SK-N-SH (cell line): ENCODE data around the gene KIFAP3.

Experiments used
- CHD2 ChIP-seq: fragments of 150-350 bp; IDR thresholded peaks from 2 replicates; pipeline ENCODE4 v1.6.1; 2018; ENCODE audit warnings: low read length; ENCODE audit not compliant: partially characterized antibody
- ELF1 ChIP-seq: IDR thresholded peaks from 2 replicates; pipeline ENCODE4 v1.4.0; 2012
- EP300 ChIP-seq, 2 experiments: IDR thresholded peaks; 2 replicates each; pipeline versions ENCODE4 v1.4.0 to v1.6.1; 2012; ENCODE audit warnings: borderline replicate concordance in 1 of 2, low read depth in 1 of 2, low read length in 1 of 2
- GABPA ChIP-seq: IDR thresholded peaks from 2 replicates; pipeline ENCODE4 v1.4.0; 2012; ENCODE audit warnings: low read depth, mild to moderate bottlenecking
- POLR2AphosphoS5 ChIP-seq: IDR thresholded peaks from 2 replicates; pipeline ENCODE4 v1.6.1; 2012; ENCODE audit warnings: low read depth, low read length
- RAD21 ChIP-seq: IDR thresholded peaks from 2 replicates; pipeline ENCODE4 v1.6.1; 2012; ENCODE audit warnings: mild to moderate bottlenecking, low read length
- RCOR1 ChIP-seq: fragments of 150-350 bp; IDR thresholded peaks from 2 replicates; pipeline ENCODE4 v1.6.1; 2017; ENCODE audit warnings: antibody characterized with exemption, low read length
- TAF1 ChIP-seq: IDR thresholded peaks from 2 replicates; pipeline ENCODE4 v1.6.1; 2012; ENCODE audit warnings: low read depth, mild to moderate bottlenecking, low read length, moderate library complexity, borderline replicate concordance
- TCF12 ChIP-seq: IDR thresholded peaks from 2 replicates; pipeline ENCODE4 v1.4.0; 2012
- TEAD4 ChIP-seq: IDR thresholded peaks from 2 replicates; pipeline ENCODE4 v1.4.0; 2012; ENCODE audit warnings: mild to moderate bottlenecking, borderline replicate concordance; ENCODE audit not compliant: insufficient read depth
- TF ChIP-seq, protein P1 (sequence below): fragments of 200-600 bp; sonication (generic); IDR thresholded peaks from 2 replicates; pipeline ENCODE4 v1.6.1; 2017; ENCODE audit warnings: antibody characterized with exemption, mild to moderate bottlenecking, moderate library complexity
- TF ChIP-seq, protein P2 (sequence below): fragments of 150-350 bp; IDR thresholded peaks from 2 replicates; pipeline ENCODE4 v1.6.1; 2017; ENCODE audit warnings: antibody characterized with exemption, low read length, low read depth, borderline replicate concordance
- TF ChIP-seq, protein P3 (sequence below): IDR thresholded peaks from 2 replicates; pipeline ENCODE4 v1.4.0; 2012; ENCODE audit warnings: low read depth, borderline replicate concordance

DNA sequence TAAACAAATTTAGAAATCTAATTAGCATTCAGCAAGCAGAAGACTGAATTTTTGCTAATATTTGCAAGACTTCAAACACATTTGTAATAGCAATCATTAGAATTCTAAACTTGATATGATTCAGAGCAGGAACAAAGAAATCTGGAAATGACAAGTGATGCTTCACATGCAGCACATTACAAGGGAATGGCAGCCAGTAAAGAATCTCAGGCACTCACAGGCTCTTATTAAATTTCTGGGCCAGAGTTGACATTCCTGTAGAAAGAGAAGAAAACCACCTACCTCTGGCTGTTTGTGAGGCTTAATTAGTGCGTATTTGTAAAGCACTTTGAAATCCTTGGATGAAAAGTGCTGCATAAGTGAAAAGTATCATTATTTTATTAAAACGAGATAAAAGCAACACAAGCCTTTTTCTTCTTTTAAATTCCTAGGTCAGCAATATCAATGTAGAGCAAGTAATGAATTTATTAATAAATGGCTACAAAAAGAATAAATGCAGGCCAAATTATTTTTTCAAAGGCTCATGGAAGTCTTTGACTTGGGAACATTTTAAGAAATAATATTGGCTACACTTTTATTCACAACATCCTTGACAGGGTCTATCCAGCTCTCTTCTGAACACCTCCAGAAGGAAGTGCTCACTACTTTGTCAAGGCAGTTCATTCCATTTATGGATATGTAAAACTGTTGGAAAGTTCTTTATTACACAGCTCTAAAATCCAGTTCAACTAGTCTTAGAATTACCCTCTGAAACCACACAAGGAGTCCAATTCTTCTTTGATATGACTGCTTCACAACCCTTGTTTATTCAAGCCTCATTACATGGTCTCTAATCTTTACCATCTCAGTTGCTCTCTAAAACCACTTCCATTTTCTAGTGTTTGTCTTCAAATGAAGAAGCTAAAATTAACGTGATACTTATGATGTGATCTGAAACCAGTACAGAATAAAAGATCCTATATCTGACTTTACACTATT, 148.7 kb downstream of the KIFAP3 start:
- TF ChIP-seq EP300 (IDR thresholded peaks at IDR 0.05; ENCODE audit: borderline replicate concordance in 1 of 2, low read depth in 1 of 2, low read length in 1 of 2) (peak in 1 of 2 experiments; percentile 33; a peak in 1 of 4 replicates), TAF1 (no peak), GABPA (no peak), RCOR1 (no peak), POLR2AphosphoS5 (no peak; the same call in 1 of the 2 replicates), RAD21 (no peak), CHD2 (no peak), TEAD4 (no peak), TCF12 (peak; percentile 76), ELF1 (no peak)
- TF ChIP-seq, protein P1, sequence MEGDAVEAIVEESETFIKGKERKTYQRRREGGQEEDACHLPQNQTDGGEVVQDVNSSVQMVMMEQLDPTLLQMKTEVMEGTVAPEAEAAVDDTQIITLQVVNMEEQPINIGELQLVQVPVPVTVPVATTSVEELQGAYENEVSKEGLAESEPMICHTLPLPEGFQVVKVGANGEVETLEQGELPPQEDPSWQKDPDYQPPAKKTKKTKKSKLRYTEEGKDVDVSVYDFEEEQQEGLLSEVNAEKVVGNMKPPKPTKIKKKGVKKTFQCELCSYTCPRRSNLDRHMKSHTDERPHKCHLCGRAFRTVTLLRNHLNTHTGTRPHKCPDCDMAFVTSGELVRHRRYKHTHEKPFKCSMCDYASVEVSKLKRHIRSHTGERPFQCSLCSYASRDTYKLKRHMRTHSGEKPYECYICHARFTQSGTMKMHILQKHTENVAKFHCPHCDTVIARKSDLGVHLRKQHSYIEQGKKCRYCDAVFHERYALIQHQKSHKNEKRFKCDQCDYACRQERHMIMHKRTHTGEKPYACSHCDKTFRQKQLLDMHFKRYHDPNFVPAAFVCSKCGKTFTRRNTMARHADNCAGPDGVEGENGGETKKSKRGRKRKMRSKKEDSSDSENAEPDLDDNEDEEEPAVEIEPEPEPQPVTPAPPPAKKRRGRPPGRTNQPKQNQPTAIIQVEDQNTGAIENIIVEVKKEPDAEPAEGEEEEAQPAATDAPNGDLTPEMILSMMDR: no peak
- TF ChIP-seq, protein P2, sequence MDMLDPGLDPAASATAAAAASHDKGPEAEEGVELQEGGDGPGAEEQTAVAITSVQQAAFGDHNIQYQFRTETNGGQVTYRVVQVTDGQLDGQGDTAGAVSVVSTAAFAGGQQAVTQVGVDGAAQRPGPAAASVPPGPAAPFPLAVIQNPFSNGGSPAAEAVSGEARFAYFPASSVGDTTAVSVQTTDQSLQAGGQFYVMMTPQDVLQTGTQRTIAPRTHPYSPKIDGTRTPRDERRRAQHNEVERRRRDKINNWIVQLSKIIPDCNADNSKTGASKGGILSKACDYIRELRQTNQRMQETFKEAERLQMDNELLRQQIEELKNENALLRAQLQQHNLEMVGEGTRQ: no peak
- TF ChIP-seq, protein P3, sequence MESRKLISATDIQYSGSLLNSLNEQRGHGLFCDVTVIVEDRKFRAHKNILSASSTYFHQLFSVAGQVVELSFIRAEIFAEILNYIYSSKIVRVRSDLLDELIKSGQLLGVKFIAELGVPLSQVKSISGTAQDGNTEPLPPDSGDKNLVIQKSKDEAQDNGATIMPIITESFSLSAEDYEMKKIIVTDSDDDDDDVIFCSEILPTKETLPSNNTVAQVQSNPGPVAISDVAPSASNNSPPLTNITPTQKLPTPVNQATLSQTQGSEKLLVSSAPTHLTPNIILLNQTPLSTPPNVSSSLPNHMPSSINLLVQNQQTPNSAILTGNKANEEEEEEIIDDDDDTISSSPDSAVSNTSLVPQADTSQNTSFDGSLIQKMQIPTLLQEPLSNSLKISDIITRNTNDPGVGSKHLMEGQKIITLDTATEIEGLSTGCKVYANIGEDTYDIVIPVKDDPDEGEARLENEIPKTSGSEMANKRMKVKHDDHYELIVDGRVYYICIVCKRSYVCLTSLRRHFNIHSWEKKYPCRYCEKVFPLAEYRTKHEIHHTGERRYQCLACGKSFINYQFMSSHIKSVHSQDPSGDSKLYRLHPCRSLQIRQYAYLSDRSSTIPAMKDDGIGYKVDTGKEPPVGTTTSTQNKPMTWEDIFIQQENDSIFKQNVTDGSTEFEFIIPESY: no peak
